Endothelial cell (in vitro differentiated cells): ENCODE data around the gene OR5D18. TPM values are rescaled to one million over a fixed set of nuclear protein-coding genes. Genes with fewer than 3 reads are reported as not detected.

ENCODE experiments used
- DNase-seq: peaks from one replicate; pipeline ENCODE4 v3.0.0; 2021; ENCODE audit warnings: low spot score
- H3K27ac Mint-ChIP-seq: one replicate; pipeline ENCODE4 v1.8.0; 2021; ENCODE audit warnings: mixed read lengths, inconsistent platforms; ENCODE audit not compliant: unreplicated experiment
- H3K27me3 Mint-ChIP-seq: one replicate; pipeline ENCODE4 v1.8.0; 2021; ENCODE audit warnings: mild to moderate bottlenecking, moderate library complexity, mixed read lengths, inconsistent platforms; ENCODE audit not compliant: unreplicated experiment
- H3K36me3 Mint-ChIP-seq: one replicate; pipeline ENCODE4 v1.8.0; 2021; ENCODE audit warnings: mild to moderate bottlenecking, low read depth, mixed read lengths, inconsistent platforms; ENCODE audit not compliant: unreplicated experiment
- H3K4me1 Mint-ChIP-seq: one replicate; pipeline ENCODE4 v1.8.0; 2021; ENCODE audit warnings: mild to moderate bottlenecking, mixed read lengths, inconsistent platforms; ENCODE audit not compliant: unreplicated experiment
- H3K4me3 Mint-ChIP-seq: one replicate; pipeline ENCODE4 v1.8.0; 2021; ENCODE audit warnings: mild to moderate bottlenecking, mixed read lengths, inconsistent platforms; ENCODE audit not compliant: unreplicated experiment
- H3K9me3 Mint-ChIP-seq: one replicate; pipeline ENCODE4 v1.8.0; 2021; ENCODE audit warnings: mixed read lengths, inconsistent platforms; ENCODE audit not compliant: unreplicated experiment
- long read RNA-seq: library from polyadenylated mRNA; unstranded; transcript quantifications from one replicate; pipeline ENCODE4 v2.0.0, GENCODE V29; 2020; ENCODE audit not compliant: unreplicated experiment
- total RNA-seq: library from RNA; stranded (reverse); fragmentation: NEBNext Ultra II Directional; extraction: Animal tissue kit (Norgen Biotek cat#: 25700); gene quantifications from one replicate; pipeline ENCODE4 v1.2.1, GENCODE V29; 2021; ENCODE audit not compliant: unreplicated experiment
- TF ChIP-seq, protein P1 (sequence below): fragments of 200-600 bp; sonication (generic); IDR thresholded peaks from one replicate; pipeline ENCODE4 v1.5.0; 2021; ENCODE audit warnings: antibody characterized with exemption; ENCODE audit not compliant: unreplicated experiment

OR5D18 gene
- not detected for total RNA-seq
- long read RNA-seq, result 0 reads

DNA sequence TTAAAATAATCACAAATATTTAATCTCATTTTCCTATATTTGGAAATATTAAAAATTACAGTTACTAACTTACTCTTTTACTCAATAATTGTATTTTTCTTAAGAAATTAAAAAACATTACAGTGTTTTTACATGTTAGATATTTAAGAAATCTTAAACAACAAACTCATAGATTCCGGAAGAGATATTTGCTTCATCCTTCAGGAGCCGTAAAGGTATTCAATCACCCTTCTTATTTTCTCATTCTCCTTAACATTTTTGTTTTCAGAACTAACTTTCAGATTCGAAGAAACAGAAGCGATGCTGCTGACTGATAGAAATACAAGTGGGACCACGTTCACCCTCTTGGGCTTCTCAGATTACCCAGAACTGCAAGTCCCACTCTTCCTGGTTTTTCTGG lies at the start of gene OR5D18:
OR5D18 (plus strand) TSS at position 301 of the 400 bp plus-strand sequence; CDS start at position 301, 0 bp downstream.
- peaks cover 17% of the 10 kb centered on the region for H3K9me3 Mint-ChIP-seq
- TF ChIP-seq, protein P1, sequence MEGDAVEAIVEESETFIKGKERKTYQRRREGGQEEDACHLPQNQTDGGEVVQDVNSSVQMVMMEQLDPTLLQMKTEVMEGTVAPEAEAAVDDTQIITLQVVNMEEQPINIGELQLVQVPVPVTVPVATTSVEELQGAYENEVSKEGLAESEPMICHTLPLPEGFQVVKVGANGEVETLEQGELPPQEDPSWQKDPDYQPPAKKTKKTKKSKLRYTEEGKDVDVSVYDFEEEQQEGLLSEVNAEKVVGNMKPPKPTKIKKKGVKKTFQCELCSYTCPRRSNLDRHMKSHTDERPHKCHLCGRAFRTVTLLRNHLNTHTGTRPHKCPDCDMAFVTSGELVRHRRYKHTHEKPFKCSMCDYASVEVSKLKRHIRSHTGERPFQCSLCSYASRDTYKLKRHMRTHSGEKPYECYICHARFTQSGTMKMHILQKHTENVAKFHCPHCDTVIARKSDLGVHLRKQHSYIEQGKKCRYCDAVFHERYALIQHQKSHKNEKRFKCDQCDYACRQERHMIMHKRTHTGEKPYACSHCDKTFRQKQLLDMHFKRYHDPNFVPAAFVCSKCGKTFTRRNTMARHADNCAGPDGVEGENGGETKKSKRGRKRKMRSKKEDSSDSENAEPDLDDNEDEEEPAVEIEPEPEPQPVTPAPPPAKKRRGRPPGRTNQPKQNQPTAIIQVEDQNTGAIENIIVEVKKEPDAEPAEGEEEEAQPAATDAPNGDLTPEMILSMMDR, result no peak

DNA sequence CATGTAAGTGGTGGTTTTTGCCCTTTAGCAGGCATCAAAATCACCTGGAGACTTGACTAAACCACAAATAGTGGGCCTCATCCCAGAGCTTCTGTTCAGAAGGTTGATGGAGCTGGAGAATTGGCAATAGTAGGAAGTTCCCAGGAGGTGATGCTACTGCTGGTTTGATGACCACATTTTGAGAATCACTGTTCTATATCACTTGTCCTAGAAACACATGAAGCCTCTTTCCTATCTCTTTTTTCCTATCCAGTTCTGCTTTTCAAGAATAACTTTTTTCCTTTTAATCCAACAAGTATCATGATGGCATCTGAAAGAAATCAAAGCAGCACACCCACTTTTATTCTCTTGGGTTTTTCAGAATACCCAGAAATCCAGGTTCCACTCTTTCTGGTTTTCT lies 46.3 kb upstream of the OR5D18 start, which contains the start of gene OR5D13:
OR5D13 (plus strand) TSS at position 301 of the 400 bp plus-strand sequence; CDS start at position 301, 0 bp downstream.
- H3K27me3 Mint-ChIP-seq, result no peaks in the 10 kb centered on the region
- no peaks in the 10 kb centered on the region for H3K4me1 Mint-ChIP-seq
- no peaks in the 10 kb centered on the region for H3K36me3 Mint-ChIP-seq
- TF ChIP-seq, protein P1, result no peak
- no peak within 1 kb of the TSS for H3K27ac Mint-ChIP-seq
- peaks cover 22% of the 10 kb centered on the region for H3K9me3 Mint-ChIP-seq
- no peak within 1 kb of the TSS for H3K4me3 Mint-ChIP-seq
- DNase-seq, result no peak

More for the DNA sequence above, at the start of gene OR5D18:
- Mint-ChIP-seq H3K4me1 (no peaks in the 10 kb centered on the region), H3K36me3 (no peaks in the 10 kb centered on the region), H3K27me3 (peaks cover 2% of the 10 kb centered on the region), H3K4me3 (no peak within 1 kb of the TSS), H3K27ac (no peak within 1 kb of the TSS)
- DNase-seq, result no peak

- no peak overlapping the region for H3K4me3 Mint-ChIP-seq
Observed at GRCh38 chr11:55791606-55792005, 27.8 kb upstream of the OR5D18 start.

GRCh38 chr11:55793321-55793720 lies 26.1 kb upstream of the OR5D18 start:
- no peaks in the 10 kb centered on the region for H3K36me3 Mint-ChIP-seq
- H3K4me3 Mint-ChIP-seq, result no peak overlapping the region
- no peak for DNase-seq
- no peaks in the 10 kb centered on the region for H3K4me1 Mint-ChIP-seq
- peaks cover 20% of the 10 kb centered on the region for H3K9me3 Mint-ChIP-seq
- TF ChIP-seq, protein P1, result no peak
- H3K27ac Mint-ChIP-seq, result no peak overlapping the region
- peaks cover 3% of the 10 kb centered on the region for H3K27me3 Mint-ChIP-seq

More at GRCh38 chr11:55791606-55792005, 27.8 kb upstream of the OR5D18 start:
- TF ChIP-seq, protein P1, result no peak
- Mint-ChIP-seq H3K27me3 (peaks cover 1% of the 10 kb centered on the region), H3K36me3 (peaks cover 4% of the 10 kb centered on the region), H3K4me1 (no peaks in the 10 kb centered on the region), H3K27ac (no peak overlapping the region), H3K9me3 (peaks cover 30% of the 10 kb centered on the region)
- DNase-seq, result no peak

DNA sequence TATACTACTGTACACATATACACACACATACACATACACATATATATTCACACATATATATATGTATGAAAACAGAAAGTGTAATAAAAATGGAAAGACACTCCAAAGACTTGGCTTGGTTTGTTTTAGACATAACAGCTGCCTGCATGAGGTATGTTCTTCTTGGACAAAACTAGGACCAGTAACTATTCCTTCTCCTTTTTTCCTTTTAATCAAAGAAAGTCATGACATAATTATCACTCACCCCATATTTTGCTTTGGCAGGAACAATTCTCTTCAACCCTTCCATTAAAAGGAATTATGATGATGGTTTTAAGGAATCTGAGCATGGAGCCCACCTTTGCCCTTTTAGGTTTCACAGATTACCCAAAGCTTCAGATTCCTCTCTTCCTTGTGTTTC lies 24.2 kb upstream of the OR5D18 start, which contains the start of gene OR5D14:
OR5D14 (plus strand) TSS at position 301 of the 400 bp plus-strand sequence; CDS start at position 301, 0 bp downstream.
- H3K36me3 Mint-ChIP-seq, result no peaks in the 10 kb centered on the region
- H3K27ac Mint-ChIP-seq, result no peak within 1 kb of the TSS
- no peaks in the 10 kb centered on the region for H3K4me1 Mint-ChIP-seq
- peaks cover 3% of the 10 kb centered on the region for H3K27me3 Mint-ChIP-seq
- no peak for DNase-seq
- peaks cover 20% of the 10 kb centered on the region for H3K9me3 Mint-ChIP-seq
- TF ChIP-seq, protein P1, result no peak
- H3K4me3 Mint-ChIP-seq, result no peak within 1 kb of the TSS
